HEK293 (cell line): ENCODE measurements around the gene SLC66A2.

Source experiments
- CTCF ChIA-PET: fragments of 350-600 bp; formaldehyde crosslinking; extraction: SDS; loops from one replicate; lab custom pipeline; 2021; ENCODE audit warnings: antibody characterized with exemption; lab: Yijun Ruan, JAX
- POLR2A ChIA-PET: fragments of 300-600 bp; formaldehyde crosslinking; extraction: SDS; loops from one replicate; lab custom pipeline; 2020; ENCODE audit warnings: antibody characterized with exemption, inconsistent platforms; lab: Yijun Ruan, JAX
- H3K27ac ChIP-seq: fragments of 200-500 bp; sonication (Bioruptor generic); 2 replicates; pipeline ENCODE4 v1.5.1; 2014; ENCODE audit warnings: low read depth, low read length, control low read depth, inconsistent platforms; ENCODE audit errors: extremely low read depth
- H3K36me3 ChIP-seq, 2 experiments: fragments of 200-500 bp in 1 of 2; sonication (Bioruptor generic) in 1 of 2; 1 replicate in 1 of 2; 2 replicates in 1 of 2; pipeline ENCODE4 v1.5.1; 2014 to 2017; ENCODE audit warnings: inconsistent platforms in 2 of 2, low read length in 2 of 2; ENCODE audit not compliant: control insufficient read depth in 2 of 2, insufficient read depth in 1 of 2
- H3K4me1 ChIP-seq: fragments of 200-500 bp; sonication (Bioruptor generic); 2 replicates; pipeline ENCODE4 v1.5.1; 2014; ENCODE audit warnings: mild to moderate bottlenecking, low read length, inconsistent platforms; ENCODE audit not compliant: control insufficient read depth, insufficient read depth
- H3K4me3 ChIP-seq: 2 replicates; pipeline ENCODE4 v1.5.1; 2011; ENCODE audit warnings: low read depth, mild to moderate bottlenecking, control low read depth, low read length, moderate library complexity
- H3K9me3 ChIP-seq: fragments of 200-500 bp; sonication (Bioruptor generic); 2 replicates; pipeline ENCODE4 v1.5.1; 2014; ENCODE audit warnings: low read depth, low read length, inconsistent platforms; ENCODE audit not compliant: control insufficient read depth, insufficient read depth
- INSM2 ChIP-seq: fragments of 450-650 bp; formaldehyde crosslinking; IDR thresholded peaks from 2 replicates; pipeline ENCODE4 v1.5.1; 2016; ENCODE audit warnings: missing biosample characterization, missing genetic modification characterization
- ZFP37 ChIP-seq: fragments of 450-650 bp; formaldehyde crosslinking; IDR thresholded peaks from 2 replicates; pipeline ENCODE4 v1.5.1; 2016; ENCODE audit warnings: missing biosample characterization, missing genetic modification characterization
- ZNF10 ChIP-seq: fragments of 450-650 bp; formaldehyde crosslinking; IDR thresholded peaks from 2 replicates; pipeline ENCODE4 v1.5.1; 2017; ENCODE audit warnings: missing biosample characterization, missing genetic modification characterization
- ZNF138 ChIP-seq: fragments of 450-650 bp; formaldehyde crosslinking; IDR thresholded peaks from 2 replicates; pipeline ENCODE4 v1.5.1; 2016; ENCODE audit warnings: missing biosample characterization, missing genetic modification characterization, borderline replicate concordance
- ZNF18 ChIP-seq: fragments of 450-650 bp; formaldehyde crosslinking; IDR thresholded peaks from 2 replicates; pipeline ENCODE4 v1.5.1; 2016; ENCODE audit warnings: missing biosample characterization, missing genetic modification characterization
- ZNF426 ChIP-seq: fragments of 450-650 bp; formaldehyde crosslinking; IDR thresholded peaks from 2 replicates; pipeline ENCODE4 v1.5.1; 2017; ENCODE audit warnings: missing biosample characterization, missing genetic modification characterization, mild to moderate bottlenecking, inconsistent platforms, moderate library complexity
- ZNF549 ChIP-seq: fragments of 450-650 bp; IDR thresholded peaks from 2 replicates; pipeline ENCODE4 v1.5.1; 2018; ENCODE audit warnings: missing biosample characterization, missing genetic modification characterization, mild to moderate bottlenecking, inconsistent platforms, moderate library complexity
- ZNF677 ChIP-seq: fragments of 450-650 bp; IDR thresholded peaks from 2 replicates; pipeline ENCODE4 v1.5.0; 2018; ENCODE audit warnings: missing biosample characterization, mild to moderate bottlenecking, missing genetic modification characterization, moderate library complexity
- ZNF704 ChIP-seq: fragments of 450-650 bp; formaldehyde crosslinking; IDR thresholded peaks from 2 replicates; pipeline ENCODE4 v1.5.1; 2016; ENCODE audit warnings: missing biosample characterization, missing genetic modification characterization
- TF ChIP-seq, protein P1 (sequence below): fragments of 450-650 bp; formaldehyde crosslinking; IDR thresholded peaks from 2 replicates; pipeline ENCODE4 v1.5.1; 2016; ENCODE audit warnings: missing biosample characterization, missing genetic modification characterization
- TF ChIP-seq, protein P2 (sequence below): fragments of 450-650 bp; formaldehyde crosslinking; IDR thresholded peaks from 2 replicates; pipeline ENCODE4 v1.5.1; 2016; ENCODE audit warnings: missing biosample characterization, missing genetic modification characterization

SLC66A2 gene

DNA sequence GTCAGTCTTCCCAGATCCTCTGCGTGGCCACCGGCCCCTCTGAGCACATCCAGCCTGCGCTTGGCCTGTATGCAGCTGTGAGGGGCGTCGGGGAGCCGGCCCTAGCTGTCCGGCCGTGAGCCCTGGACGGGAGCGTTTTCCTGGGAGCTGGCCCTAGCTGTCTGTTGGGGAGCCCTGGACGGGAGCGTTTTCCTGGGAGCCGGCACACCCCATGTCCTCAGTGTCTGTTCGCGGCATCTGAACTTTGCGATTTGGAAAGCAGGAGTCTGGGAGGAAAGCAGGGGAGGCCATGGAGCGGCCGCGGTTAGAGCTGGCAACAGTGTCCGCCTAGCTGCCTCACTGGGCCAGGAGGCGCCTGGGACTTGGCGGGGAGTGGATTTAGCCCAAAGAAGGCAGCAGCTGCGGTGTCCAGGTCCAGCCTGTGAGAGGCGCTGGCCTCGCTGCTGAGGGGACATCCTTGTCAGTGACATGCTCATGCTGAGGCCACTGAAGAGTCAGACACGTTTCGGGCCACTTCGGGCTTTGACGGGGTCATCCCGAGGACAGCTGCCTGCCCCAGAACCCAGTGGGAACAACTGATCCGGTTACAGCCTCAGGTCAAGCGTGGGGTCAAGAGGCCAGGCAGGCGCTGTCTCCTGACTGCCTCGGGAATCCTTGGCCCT lies 77.9 kb downstream of the SLC66A2 start:
- Histone ChIP-seq H3K4me3 (no peak overlapping the region), H3K27ac (no peak overlapping the region), H3K9me3 (no peaks in the 10 kb centered on the region), H3K4me1 (no peaks in the 10 kb centered on the region), H3K36me3 (no peaks in the 10 kb centered on the region)
- ChIA-PET POLR2A (no interaction called here), CTCF (interaction anchor here (0.9 kb wide), 1 partner anchor 16 kb away, joined by 5 read pairs; no protein-coding TSS in a partner anchor)
- TF ChIP-seq ZNF426 (tag by site-specific recombination): no peak

DNA sequence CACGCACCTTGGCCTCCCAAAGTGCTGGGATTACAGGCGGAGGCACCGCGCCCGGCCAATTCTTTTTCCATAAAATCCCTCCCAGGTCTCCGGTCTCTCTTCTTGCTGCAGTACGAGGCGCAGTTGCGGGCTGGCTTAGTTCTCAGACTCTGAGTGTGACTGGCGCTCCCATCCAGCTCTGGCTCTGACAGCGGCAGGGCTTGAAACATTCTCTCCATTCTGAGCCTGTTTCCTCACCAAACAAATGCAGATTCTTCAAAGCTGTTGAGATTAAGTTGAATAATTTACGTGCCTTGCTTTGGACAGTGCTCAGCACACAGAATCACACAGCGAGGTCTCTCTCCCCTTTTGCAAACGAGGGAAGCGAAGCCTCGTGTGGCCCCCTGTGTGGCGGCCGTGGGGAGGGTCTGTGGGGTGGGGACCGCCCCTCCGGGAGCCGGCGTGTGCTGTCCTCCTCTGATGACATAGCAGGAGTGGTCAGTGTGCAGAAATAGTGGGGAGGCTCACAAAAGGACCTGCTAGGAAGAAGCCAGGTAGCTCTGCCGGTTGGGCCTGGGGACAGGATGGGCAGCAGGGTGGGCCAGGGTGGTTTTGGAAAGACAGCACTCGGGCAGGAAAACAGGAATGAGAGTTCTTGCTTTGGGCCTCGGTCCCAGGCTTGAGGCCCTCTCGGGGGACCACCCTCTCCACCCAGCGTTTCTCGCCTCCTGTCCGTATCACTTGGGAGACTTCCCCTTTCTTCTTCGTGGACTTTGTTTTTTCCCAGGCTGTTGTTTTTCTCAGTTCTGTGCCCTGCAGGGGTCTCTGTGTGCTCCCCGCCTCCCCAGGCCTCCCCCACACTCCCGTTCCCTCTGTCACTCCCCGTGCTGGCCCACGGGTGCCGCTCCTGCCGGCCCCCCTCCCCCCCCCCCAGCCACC lies 78.7 kb downstream of the SLC66A2 start:
- Histone ChIP-seq H3K4me1 (no peaks in the 10 kb centered on the region), H3K9me3 (no peaks in the 10 kb centered on the region), H3K4me3 (no peak overlapping the region), H3K36me3 (no peaks in the 10 kb centered on the region)
- POLR2A ChIA-PET: no interaction called here
- TF ChIP-seq ZNF677 (tag by site-specific recombination) (no peak), ZNF10 (no peak), INSM2 (tag by site-specific recombination) (no peak), ZNF138 (tag by site-specific recombination) (no peak)
- TF ChIP-seq, protein P1, sequence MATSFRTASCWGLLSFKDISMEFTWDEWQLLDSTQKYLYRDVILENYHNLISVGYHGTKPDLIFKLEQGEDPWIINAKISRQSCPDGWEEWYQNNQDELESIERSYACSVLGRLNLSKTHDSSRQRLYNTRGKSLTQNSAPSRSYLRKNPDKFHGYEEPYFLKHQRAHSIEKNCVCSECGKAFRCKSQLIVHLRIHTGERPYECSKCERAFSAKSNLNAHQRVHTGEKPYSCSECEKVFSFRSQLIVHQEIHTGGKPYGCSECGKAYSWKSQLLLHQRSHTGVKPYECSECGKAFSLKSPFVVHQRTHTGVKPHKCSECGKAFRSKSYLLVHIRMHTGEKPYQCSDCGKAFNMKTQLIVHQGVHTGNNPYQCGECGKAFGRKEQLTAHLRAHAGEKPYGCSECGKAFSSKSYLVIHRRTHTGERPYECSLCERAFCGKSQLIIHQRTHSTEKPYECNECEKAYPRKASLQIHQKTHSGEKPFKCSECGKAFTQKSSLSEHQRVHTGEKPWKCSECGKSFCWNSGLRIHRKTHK (tag by site-specific recombination): no peak
- TF ChIP-seq, all 188 proteins: peak for 0
- CTCF ChIA-PET: interaction anchor here (0.6 to 0.7 kb wide), 2 partner anchors 25 to 309 kb away, joined by 3 to 4 read pairs; no protein-coding TSS in a partner anchor
- H3K27ac ChIP-seq: no peak overlapping the region

GRCh38 chr18:79871481-79872091 lies 79.9 kb downstream of the SLC66A2 start:
- Histone ChIP-seq H3K36me3 (no peaks in the 10 kb centered on the region), H3K4me1 (no peaks in the 10 kb centered on the region), H3K4me3 (no peak overlapping the region), H3K9me3 (no peaks in the 10 kb centered on the region), H3K27ac (no peak overlapping the region)
- POLR2A ChIA-PET: no interaction called here
- TF ChIP-seq ZNF18 (tag by site-specific recombination) (no peak), ZNF549 (no peak)
- CTCF ChIA-PET: no interaction called here

GRCh38 chr18:79871026-79871390 lies 80.4 kb downstream of the SLC66A2 start:
- Histone ChIP-seq H3K36me3 (no peaks in the 10 kb centered on the region), H3K9me3 (no peaks in the 10 kb centered on the region), H3K4me3 (no peak overlapping the region), H3K27ac (no peak overlapping the region), H3K4me1 (no peaks in the 10 kb centered on the region)
- ChIA-PET POLR2A (no interaction called here), CTCF (interaction anchor here (0.7 kb wide), 1 partner anchor 108 kb away, joined by 4 read pairs; no protein-coding TSS in a partner anchor)
- TF ChIP-seq ZNF704 (tag by site-specific recombination): no peak
- TF ChIP-seq ZFP37: no peak
- TF ChIP-seq, protein P2, sequence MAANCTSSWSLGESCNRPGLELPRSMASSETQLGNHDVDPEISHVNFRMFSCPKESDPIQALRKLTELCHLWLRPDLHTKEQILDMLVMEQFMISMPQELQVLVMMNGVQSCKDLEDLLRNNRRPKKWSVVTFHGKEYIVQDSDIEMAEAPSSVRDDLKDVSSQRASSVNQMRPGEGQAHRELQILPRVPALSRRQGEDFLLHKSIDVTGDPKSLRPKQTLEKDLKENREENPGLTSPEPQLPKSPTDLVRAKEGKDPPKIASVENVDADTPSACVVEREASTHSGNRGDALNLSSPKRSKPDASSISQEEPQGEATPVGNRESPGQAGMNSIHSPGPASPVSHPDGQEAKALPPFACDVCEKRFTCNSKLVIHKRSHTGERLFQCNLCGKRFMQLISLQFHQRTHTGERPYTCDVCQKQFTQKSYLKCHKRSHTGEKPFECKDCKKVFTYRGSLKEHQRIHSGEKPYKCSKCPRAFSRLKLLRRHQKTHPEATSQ: no peak
